MCF 10A (cell line): ENCODE results near the gene GPC5. TPM values are rescaled to one million over a fixed set of nuclear protein-coding genes. Genes with fewer than 3 reads are reported as not detected.

Source experiments
- BruUV-seq: library from RNA; stranded (reverse); fragments of 400-500 nt; replicated peaks from 2 replicates; lab custom pipeline; 2021; lab: Mats Ljungman, UMichigan
- CTCF ChIA-PET: fragments of 300-600 bp; sonication (Branson Sonifier 250); formaldehyde crosslinking; extraction: SDS; loops from one replicate; lab custom pipeline; 2021; ENCODE audit warnings: antibody characterized with exemption, inconsistent platforms; lab: Yijun Ruan, JAX
- POLR2A ChIA-PET: fragments of 300-600, 350-650 bp; sonication (Branson Sonifier 250); formaldehyde crosslinking; extraction: SDS; loops from one replicate; lab custom pipeline; 2020; ENCODE audit warnings: antibody characterized with exemption, inconsistent platforms; lab: Yijun Ruan, JAX
- DNase-seq: peaks from one replicate; pipeline ENCODE4 v3.0.0-alpha.2; 2018; ENCODE audit not compliant: unreplicated experiment
- H3K27ac Mint-ChIP-seq: one replicate; pipeline ENCODE4 v1.8.0; 2022; ENCODE audit warnings: mild to moderate bottlenecking, low read depth, mixed read lengths; ENCODE audit not compliant: unreplicated experiment
- H3K27me3 Mint-ChIP-seq: one replicate; pipeline ENCODE4 v1.8.0; 2022; ENCODE audit warnings: mixed read lengths; ENCODE audit not compliant: insufficient read depth, unreplicated experiment
- H3K36me3 Mint-ChIP-seq: one replicate; pipeline ENCODE4 v1.8.0; 2022; ENCODE audit warnings: mild to moderate bottlenecking, moderate library complexity, mixed read lengths; ENCODE audit not compliant: insufficient read depth, unreplicated experiment
- H3K4me1 Mint-ChIP-seq: one replicate; pipeline ENCODE4 v1.8.0; 2022; ENCODE audit warnings: mixed read lengths; ENCODE audit not compliant: insufficient read depth, unreplicated experiment
- H3K4me3 Mint-ChIP-seq: one replicate; pipeline ENCODE4 v1.8.0; 2022; ENCODE audit warnings: mild to moderate bottlenecking, moderate library complexity, mixed read lengths; ENCODE audit not compliant: unreplicated experiment
- H3K9me3 Mint-ChIP-seq: one replicate; pipeline ENCODE4 v1.8.0; 2022; ENCODE audit warnings: mixed read lengths; ENCODE audit not compliant: unreplicated experiment
- intact Hi-C: fragments of 100-400 bp; cut with micrococcal nuclease; formaldehyde crosslinking; loops from 2 replicates; pipeline ENCODE4 v1.14.1; 2022
- total RNA-seq: library from RNA; stranded (reverse); gene quantifications from 2 replicates; pipeline ENCODE4 v1.2.3, GENCODE V29; 2022
- TF ChIP-seq, protein P1 (sequence below): fragments of 200-600 bp; IDR thresholded peaks from one replicate; pipeline ENCODE4 v1.8.0; 2022; ENCODE audit warnings: antibody characterized with exemption, mild to moderate bottlenecking; ENCODE audit not compliant: unreplicated experiment

The GPC5 gene
- total RNA-seq, 1 experiment from 2014 or later, result not detected

DNA sequence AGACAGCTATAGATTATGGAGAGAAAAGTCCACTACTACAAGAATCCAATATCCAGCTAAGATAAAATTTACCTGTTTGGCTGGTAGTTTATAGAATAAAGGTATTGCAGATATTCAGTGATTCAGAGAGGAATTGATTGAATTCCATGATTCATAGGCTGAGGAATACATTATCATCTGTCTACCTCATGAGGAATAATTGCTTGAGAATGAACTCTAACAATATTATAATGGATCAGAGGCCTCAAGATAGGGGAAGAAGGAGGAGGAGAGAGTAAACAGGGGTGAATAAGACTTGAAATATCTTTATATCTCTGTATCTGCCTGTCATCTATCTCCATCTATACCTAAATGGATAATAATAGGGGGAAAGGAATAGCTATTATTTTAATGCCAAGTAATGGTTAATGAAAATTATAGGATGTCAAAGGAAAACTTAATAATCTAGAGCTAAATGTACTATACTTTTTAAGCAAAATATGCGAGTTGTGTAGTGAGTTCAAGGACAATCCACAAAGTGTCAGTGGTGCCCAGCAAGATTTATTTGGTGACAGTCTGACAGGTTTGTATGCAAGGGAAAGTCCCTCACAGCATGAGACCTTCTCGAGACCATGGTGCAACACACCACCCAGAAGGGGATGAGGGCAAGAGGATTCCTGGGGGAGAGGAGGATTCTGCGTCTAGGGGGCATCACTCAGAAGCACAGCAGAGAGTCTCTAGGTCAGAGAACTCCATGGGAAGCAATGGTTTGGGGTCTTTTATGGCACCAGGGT lies 224.5 kb downstream of the GPC5 start:
- TF ChIP-seq, protein P1, sequence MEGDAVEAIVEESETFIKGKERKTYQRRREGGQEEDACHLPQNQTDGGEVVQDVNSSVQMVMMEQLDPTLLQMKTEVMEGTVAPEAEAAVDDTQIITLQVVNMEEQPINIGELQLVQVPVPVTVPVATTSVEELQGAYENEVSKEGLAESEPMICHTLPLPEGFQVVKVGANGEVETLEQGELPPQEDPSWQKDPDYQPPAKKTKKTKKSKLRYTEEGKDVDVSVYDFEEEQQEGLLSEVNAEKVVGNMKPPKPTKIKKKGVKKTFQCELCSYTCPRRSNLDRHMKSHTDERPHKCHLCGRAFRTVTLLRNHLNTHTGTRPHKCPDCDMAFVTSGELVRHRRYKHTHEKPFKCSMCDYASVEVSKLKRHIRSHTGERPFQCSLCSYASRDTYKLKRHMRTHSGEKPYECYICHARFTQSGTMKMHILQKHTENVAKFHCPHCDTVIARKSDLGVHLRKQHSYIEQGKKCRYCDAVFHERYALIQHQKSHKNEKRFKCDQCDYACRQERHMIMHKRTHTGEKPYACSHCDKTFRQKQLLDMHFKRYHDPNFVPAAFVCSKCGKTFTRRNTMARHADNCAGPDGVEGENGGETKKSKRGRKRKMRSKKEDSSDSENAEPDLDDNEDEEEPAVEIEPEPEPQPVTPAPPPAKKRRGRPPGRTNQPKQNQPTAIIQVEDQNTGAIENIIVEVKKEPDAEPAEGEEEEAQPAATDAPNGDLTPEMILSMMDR, result no peak
- Mint-ChIP-seq H3K4me3 (no peak overlapping the region), H3K36me3 (no peaks in the 10 kb centered on the region), H3K27me3 (peaks cover 18% of the 10 kb centered on the region), H3K27ac (no peak overlapping the region), H3K9me3 (no peaks in the 10 kb centered on the region), H3K4me1 (no peaks in the 10 kb centered on the region)
- no TSS peak for BruUV-seq
- ChIA-PET CTCF (interaction anchor here (1.0 kb wide), 1 partner anchor 99 kb away, joined by 4 read pairs; no protein-coding TSS in a partner anchor), POLR2A (interaction anchor here (1.0 kb wide), 1 partner anchor 11 kb away, joined by 3 read pairs; no protein-coding TSS in a partner anchor)
- intact Hi-C loops, result no loop called here
- no peak for DNase-seq

- ChIA-PET CTCF (interaction anchor here (0.6 kb wide), 1 partner anchor 316 kb away, joined by 3 read pairs; no protein-coding TSS in a partner anchor), POLR2A (no interaction called here)
- Mint-ChIP-seq H3K27me3 (no peaks in the 10 kb centered on the region), H3K9me3 (no peaks in the 10 kb centered on the region), H3K4me1 (peaks cover 6% of the 10 kb centered on the region), H3K27ac (no peak overlapping the region), H3K4me3 (no peak overlapping the region), H3K36me3 (no peaks in the 10 kb centered on the region)
- BruUV-seq, result no TSS peak
- no peak for DNase-seq
- TF ChIP-seq, protein P1, result no peak
- intact Hi-C loops, result no loop called here
Observed at GRCh38 chr13:91627952-91628739, 229.7 kb downstream of the GPC5 start.

DNA sequence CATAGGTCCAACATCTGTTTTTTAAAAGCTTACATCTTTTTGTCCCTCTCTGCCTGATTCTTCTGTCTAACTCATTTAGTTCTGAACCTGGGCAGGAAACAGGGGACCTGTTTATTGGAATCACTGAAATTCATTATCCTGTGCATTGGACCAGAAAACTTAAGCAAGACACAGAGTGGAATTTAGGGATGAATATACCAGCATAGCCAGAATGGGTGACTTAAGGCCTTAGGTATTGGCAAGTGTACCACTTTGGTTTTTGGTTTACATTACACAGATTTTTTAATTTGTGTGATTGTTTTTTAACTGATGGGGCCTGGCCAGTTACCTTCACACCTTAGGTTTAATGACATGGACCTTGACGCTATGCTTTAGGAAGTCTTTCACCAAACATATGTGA lies 232.5 kb downstream of the GPC5 start:
- H3K4me1 Mint-ChIP-seq, result peaks cover 6% of the 10 kb centered on the region
- H3K9me3 Mint-ChIP-seq, result no peaks in the 10 kb centered on the region
- no peak for DNase-seq
- H3K27ac Mint-ChIP-seq, result no peak overlapping the region
- TF ChIP-seq, protein P1, result no peak
- ChIA-PET CTCF (interaction anchor here (0.6 kb wide), 1 partner anchor 57 kb away, joined by 3 read pairs; no protein-coding TSS in a partner anchor), POLR2A (no interaction called here)
- intact Hi-C loops, result no loop called here
- H3K36me3 Mint-ChIP-seq, result no peaks in the 10 kb centered on the region
- H3K4me3 Mint-ChIP-seq, result no peak overlapping the region
- no TSS peak for BruUV-seq
- no peaks in the 10 kb centered on the region for H3K27me3 Mint-ChIP-seq

GRCh38 chr13:91632086-91632485 lies 233.7 kb downstream of the GPC5 start:
- H3K4me3 Mint-ChIP-seq, result no peak overlapping the region
- intact Hi-C loops, result no loop called here
- H3K9me3 Mint-ChIP-seq, result no peaks in the 10 kb centered on the region
- ChIA-PET POLR2A (no interaction called here), CTCF (no interaction called here)
- H3K27me3 Mint-ChIP-seq, result peaks cover 3% of the 10 kb centered on the region
- DNase-seq, result peak; percentile 45
- H3K36me3 Mint-ChIP-seq, result no peaks in the 10 kb centered on the region
- BruUV-seq, result no TSS peak
- TF ChIP-seq, protein P1, result no peak
- peaks cover 6% of the 10 kb centered on the region for H3K4me1 Mint-ChIP-seq
- no peak overlapping the region for H3K27ac Mint-ChIP-seq
